Gastroesophageal sphincter (tissue), 3 donors: Measurements from ENCODE around the gene TEKT1.

Experiments used
- EP300 ChIP-seq: sonication (generic); formaldehyde crosslinking; IDR thresholded peaks from one replicate; pipeline ENCODE4 v1.6.1; 2017; ENCODE audit warnings: antibody characterized with exemption, mild to moderate bottlenecking
- POLR2A ChIP-seq, 2 donors: fragments of 450-650 bp; IDR thresholded peaks; one replicate each; pipeline ENCODE4 v1.6.1; 2017; ENCODE audit warnings: antibody characterized with exemption in 2 of 2, mild to moderate bottlenecking in 2 of 2, moderate library complexity in 1 of 2
- POLR2AphosphoS5 ChIP-seq: sonication (generic); formaldehyde crosslinking; IDR thresholded peaks from one replicate; pipeline ENCODE4 v1.6.1; 2017; ENCODE audit warnings: antibody characterized with exemption
- TF ChIP-seq, protein P1 (sequence below), 4 experiments: fragments of 200-600 bp in 2 of 4; fragments of 450-650 bp in 2 of 4; sonication (generic) in 1 of 4; IDR thresholded peaks; one replicate each; pipeline ENCODE4 v1.5.1; 2017 to 2019; ENCODE audit warnings: antibody characterized with exemption in 4 of 4, mild to moderate bottlenecking in 2 of 4, moderate library complexity in 2 of 4

DNA sequence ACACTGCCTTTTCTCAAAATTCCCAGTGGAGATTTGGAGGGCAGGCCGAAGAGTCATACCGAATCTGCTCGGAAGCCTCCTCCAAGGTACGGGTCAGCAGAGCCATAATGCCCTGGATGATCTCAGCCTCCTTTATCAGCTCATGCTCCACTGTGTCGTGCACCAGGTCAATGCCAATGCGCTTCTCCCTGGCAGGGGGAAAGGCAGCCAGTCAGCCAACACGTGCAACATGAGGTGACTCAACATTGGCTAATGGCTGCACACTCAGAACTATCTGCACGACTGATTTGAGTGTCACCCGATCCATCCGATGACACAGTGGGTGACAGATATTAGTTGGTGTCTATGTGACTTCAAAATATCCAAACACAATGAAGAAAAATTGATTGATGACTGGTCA, 15.8 kb downstream of the TEKT1 start:
- TF ChIP-seq, protein P1, sequence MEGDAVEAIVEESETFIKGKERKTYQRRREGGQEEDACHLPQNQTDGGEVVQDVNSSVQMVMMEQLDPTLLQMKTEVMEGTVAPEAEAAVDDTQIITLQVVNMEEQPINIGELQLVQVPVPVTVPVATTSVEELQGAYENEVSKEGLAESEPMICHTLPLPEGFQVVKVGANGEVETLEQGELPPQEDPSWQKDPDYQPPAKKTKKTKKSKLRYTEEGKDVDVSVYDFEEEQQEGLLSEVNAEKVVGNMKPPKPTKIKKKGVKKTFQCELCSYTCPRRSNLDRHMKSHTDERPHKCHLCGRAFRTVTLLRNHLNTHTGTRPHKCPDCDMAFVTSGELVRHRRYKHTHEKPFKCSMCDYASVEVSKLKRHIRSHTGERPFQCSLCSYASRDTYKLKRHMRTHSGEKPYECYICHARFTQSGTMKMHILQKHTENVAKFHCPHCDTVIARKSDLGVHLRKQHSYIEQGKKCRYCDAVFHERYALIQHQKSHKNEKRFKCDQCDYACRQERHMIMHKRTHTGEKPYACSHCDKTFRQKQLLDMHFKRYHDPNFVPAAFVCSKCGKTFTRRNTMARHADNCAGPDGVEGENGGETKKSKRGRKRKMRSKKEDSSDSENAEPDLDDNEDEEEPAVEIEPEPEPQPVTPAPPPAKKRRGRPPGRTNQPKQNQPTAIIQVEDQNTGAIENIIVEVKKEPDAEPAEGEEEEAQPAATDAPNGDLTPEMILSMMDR (IDR thresholded peaks at IDR 0.05), result no peak
- TF ChIP-seq POLR2A (IDR thresholded peaks at IDR 0.05) (no peak), POLR2AphosphoS5 (no peak), EP300 (no peak)
